ENCODE measurements around the gene STEAP1B.

STEAP1B gene

GRCh38 chr7:22400150-22400814 lies 99.7 kb downstream of the STEAP1B start:
- DNase-seq (ENCODE audit: low spot score): no peak

- DNase-seq (ENCODE audit: low spot score): no peak
Observed at GRCh38 chr7:22399546-22399945, 100.4 kb downstream of the STEAP1B start.

DNA sequence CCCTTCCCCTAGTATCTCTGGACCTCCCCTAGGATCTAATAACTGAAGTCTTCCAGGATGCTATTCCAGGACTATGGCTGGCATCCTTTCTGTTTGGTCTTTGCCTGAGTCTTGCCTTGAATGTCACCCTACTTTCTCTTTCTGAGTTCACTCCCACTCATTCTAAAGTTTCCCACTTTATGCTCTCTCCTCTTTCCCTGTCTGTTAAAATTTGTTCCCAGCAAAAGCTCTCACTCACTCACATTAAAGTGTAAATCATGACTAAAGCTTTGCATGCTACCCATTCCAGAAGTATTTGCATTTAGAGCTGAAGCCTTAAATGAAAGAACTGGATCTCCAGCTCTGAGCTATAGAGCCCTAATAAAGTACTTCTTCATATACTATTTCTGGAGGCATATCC lies 100.9 kb downstream of the STEAP1B start:
- DNase-seq (ENCODE audit: low spot score): no peak

DNA sequence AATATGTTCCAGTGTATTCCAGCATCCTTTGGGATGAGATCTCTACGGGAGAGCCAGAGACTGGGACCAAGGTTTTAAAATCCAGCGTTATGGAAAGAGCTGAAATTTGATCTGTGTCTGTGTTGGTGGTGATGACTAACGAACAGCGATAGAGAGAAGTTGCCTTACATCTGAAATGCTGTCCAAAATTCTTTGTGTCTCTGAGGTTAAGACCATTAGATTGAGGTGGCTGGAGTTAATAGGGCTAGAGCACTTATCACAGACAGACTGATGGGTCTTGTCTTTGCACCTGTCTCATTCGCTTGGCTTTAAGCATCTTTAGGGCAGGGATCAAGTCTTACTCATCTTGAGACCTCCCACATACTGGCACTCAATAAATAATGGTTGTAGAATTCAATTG lies 102.0 kb downstream of the STEAP1B start:
- DNase-seq (ENCODE audit: low spot score): no peak

DNA sequence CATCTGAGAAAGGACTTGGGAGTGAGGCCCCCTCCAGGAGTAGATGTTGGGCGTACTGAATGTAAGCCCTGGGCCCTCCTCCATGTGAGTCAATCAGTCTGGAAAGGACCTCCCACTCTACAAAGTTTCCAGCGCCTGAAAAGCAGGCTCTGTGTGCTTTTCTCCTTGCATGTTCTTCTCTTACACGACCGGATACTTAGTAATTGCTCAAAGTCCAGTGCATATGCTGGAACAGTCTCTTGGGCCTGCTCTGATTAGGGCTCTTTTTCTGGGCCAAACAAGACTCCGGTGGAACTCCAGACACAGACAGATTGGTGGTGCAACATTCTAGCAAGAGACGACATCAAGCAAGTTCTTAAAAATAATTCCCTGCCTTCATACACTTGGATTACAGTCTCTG lies 104.8 kb downstream of the STEAP1B start:
- DNase-seq (ENCODE audit: low spot score): no peak

GRCh38 chr7:22394739-22395138 lies 105.2 kb downstream of the STEAP1B start:
- no peak for DNase-seq (ENCODE audit: low spot score)

DNA sequence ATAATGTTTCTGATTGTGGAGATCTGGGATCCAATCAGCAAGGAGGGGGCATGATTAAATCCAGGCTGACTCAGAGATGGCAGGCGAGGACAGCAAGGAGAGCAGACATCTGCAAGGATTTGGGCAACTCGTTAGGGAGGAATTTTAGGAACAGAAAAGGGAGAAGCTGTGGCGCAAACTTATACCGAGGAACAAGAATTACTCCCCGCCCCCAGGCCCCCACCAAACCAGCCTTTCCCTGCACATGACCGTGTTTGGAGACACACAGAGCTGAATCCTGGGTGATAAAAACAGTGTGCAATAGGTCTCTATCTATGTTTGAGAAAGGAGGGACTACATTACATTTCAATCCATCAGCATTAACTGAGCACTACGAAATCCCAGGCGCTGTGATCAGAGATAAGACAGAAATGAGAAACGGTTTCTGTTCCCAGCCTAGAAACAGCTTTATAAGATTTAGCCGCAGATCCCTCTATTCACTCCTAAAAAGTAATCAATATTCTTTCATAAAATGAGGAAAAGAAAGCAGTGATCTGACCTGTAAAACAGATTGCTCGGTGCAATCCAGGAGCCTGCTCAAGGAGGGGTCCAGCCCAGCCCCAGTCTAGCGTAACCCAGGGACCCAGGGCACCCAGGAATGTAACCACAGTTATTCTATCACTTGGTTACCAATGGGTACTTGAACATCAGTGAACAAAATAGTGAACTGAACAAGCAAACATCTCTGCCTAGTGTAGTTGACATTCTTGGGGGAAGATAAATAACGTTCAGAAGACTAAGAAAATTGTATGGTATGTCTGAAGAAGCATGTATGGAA lies 105.9 kb downstream of the STEAP1B start:
- DNase-seq (ENCODE audit: low spot score): no peak

DNA sequence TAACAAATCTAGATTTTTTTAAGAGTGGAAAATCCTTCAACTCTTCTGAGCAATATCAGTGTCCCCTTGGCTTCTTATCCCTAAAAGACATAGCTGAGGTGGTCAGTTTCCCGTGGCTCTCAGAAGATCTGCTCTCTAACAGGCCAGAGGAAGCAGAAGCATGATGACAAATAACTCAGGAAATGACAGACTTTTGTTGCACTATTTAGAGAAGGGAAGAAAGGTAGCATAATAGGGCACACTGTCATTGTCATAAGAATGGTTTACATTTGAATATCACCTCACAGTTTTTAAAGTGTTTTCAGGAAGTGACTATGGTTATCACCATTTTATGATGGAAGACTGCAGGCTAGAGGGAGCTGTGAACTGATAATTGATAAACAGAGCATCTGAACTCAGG lies 109.5 kb downstream of the STEAP1B start:
- DNase-seq (ENCODE audit: low spot score): no peak

DNA sequence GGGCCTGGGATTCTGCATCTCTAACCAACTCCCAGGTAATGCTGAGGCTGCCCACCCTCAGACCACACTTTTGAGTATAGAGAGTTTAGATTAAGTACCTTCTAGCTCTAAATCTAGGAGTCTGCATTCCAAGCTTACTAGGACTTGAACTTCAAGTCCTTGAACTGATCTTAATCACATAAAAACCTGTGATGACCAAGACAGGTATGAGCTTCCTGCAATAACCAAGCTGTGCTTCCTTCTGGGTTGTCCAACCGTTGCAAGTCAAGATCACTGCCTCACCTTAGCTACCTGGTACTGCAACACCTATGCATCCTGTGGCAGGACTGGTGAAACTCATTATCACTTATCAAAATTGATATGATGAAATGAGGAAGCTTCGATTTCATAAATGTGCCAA lies 110.1 kb downstream of the STEAP1B start:
- no peak for DNase-seq (ENCODE audit: low spot score)

GRCh38 chr7:22387583-22387982 lies 112.4 kb downstream of the STEAP1B start:
- DNase-seq (ENCODE audit: low spot score): no peak

DNA sequence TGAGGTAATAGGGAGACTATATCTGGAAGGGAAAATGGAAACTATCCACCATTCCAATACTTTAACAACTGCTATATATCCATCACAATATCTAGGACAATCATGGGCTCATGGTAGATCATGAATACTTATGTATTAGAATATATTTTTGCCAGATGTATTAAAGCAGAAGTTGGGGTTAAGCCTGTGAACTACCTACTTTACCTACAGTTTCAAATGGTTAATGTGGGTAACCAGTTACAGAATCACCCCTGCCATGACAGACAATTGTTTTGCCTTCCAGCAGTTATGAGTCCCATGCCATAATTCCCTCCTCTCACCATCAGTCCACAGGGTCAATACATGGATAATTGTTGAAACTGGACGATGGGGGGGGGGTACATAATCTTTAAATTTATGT lies 113.1 kb downstream of the STEAP1B start:
- DNase-seq (ENCODE audit: low spot score): no peak

DNA sequence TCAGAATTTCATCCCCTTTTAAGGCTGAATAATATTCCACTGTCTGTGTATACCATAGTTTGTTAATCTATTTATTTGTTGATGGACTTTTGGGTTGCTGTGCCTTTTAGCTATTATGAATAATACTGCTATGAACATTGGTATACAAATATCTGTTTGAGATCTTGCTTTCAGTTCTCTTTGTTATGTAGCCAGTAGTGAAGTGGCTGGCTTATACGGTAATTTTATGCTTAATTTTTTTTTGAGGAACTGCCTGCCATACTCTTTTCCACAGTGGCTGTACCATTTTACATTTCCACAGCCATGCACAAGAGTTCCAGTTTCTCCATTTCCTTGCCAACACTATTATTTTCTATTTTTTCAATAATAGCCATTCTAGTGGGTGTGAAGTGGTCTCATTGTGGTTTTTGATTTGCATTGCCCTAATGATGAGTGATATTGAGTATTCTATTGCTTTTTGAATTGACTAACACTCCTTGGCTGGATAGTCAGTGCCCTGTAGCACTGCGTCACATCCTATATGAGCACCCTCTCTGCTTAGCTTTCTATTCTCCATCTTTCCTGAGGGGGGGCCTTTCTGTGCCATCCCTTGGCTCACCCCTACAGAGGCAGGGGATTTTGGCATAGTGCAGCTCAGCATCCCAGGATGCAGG lies 113.7 kb downstream of the STEAP1B start:
- DNase-seq (ENCODE audit: low spot score): no peak

DNA sequence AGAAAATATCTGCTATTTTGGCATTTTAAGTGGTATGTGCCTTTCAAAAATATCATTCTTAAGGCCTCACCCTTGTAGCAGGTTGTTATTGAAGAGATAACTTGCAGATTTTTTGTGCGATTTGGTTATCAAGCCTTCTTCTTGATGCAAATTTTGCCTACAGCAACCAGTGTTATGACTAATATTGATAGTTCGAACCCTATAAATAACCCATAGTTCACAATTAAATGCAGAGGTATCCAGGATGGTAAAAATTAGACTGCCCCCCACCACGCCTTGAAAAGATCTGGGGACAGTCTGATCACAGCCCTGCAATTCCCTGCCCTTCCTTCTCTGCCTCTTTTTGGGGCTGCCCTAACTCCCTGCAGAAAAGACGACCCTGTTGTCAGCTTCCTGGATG lies 114.7 kb downstream of the STEAP1B start:
- DNase-seq (ENCODE audit: low spot score): no peak

GRCh38 chr7:22380333-22380732 lies 119.7 kb downstream of the STEAP1B start:
- DNase-seq (ENCODE audit: low spot score): no peak

- DNase-seq (ENCODE audit: low spot score): no peak
Observed at GRCh38 chr7:22378199-22378980, 121.6 kb downstream of the STEAP1B start.

DNA sequence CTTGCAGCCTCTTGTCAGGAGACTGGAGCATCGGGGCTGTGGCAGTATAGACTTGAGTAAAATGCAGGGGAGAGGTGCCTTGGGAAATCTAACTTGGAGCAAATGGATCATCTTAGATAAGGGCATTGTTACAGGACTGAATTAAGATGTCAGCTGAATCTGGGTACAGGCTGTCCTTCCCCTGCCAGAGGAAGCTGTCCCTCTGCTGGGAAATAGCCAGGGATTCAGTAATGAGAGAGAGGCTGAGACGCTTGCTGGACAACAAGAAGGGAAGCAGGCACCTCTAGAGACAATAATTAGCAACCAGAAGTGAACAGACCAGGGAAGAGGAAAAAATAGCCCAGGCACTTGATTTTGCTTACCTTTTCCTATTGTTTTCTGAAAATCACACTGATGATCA lies 122.3 kb downstream of the STEAP1B start:
- DNase-seq (ENCODE audit: low spot score): no peak

DNA sequence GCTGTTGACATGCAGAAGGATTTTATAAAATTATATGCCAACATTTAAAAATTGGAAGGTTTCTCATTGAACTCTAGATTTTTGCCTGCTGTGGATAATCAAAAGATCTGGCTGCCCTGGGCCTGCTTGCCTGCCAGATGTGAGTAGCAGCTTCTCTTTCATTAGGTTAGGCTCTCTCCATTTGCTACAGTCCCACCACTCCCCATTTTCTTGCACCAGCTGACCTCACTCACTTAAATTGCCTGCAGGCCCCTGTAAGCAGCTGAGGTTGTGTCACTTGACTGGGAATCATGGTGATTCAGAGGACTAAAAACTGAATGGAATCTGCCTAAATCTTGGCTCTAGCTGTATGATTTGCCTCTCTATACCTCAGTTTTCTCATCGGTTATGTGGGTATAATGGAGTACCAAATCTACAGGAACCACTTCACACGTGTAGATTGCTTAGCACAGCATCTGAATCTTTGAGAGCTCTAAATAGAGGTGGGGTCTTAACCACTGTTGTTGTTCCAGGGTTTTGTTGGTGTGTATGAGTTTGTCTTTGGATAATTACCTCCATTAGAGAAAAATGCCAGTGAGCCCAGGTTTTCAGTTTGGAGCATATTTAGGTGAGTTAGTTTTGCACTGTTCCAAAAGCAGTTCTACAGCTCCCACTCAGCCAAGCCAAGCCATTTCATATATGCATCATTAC lies 124.5 kb downstream of the STEAP1B start:
- DNase-seq (ENCODE audit: low spot score): no peak

DNA sequence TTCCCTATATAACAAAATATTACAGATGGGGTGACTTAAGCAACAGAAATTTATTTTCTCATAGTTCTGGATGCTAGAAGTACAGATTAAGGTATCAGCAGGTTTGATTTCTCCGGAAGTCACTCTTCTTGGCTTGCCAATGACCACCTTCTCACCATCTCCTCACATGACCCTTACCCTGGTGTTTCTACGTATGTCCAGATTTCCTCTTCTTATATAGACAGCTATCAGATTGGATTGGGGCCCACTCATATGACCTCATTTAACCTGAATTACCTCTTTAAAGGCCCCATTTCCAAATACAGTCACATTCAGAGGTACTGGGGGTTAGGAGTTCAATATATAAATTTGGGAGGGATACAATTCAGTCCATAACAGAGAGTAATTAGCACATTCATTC lies 126.1 kb downstream of the STEAP1B start:
- DNase-seq (ENCODE audit: low spot score): no peak

- no peak for DNase-seq (ENCODE audit: low spot score)
Observed at GRCh38 chr7:22373388-22373787, 126.6 kb downstream of the STEAP1B start.

DNA sequence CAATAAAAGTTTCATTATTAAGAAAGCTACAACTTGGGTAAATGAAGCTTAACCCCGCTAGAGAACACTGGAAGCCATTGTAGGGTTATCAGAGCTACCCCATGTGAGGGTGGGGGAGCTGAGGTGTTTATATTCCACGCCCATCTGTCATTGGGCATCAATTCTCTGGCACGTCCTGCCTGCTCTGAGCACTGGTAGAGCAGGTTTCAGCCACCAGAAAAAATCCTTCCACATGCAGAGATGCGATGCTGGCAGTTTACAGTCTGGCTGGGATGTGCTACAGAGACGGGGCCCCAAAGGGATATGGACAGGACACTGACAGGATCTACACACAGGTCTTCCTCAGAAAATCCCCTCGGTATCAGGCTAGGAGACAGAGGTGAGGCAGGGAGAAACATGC lies 127.1 kb downstream of the STEAP1B start:
- no peak for DNase-seq (ENCODE audit: low spot score)

GRCh38 chr7:22371878-22372277 lies 128.1 kb downstream of the STEAP1B start:
- DNase-seq (ENCODE audit: low spot score): no peak
